Skeletal muscle cell (primary cell): Measurements from ENCODE around the gene SDCBP2.
A peak's percentile ranks its signal among the peaks of the same experiment; 100 is the strongest.

Experiments used
- DNase-seq: peaks from one replicate; pipeline ENCODE4 v3.0.0-alpha.2; 2010; ENCODE audit warnings: low read depth
- H3K4me3 ChIP-seq: 2 replicates; pipeline ENCODE4 v1.5.1; 2011; ENCODE audit warnings: low read depth, mild to moderate bottlenecking, control low read depth, low read length, moderate library complexity

The SDCBP2 gene

DNA sequence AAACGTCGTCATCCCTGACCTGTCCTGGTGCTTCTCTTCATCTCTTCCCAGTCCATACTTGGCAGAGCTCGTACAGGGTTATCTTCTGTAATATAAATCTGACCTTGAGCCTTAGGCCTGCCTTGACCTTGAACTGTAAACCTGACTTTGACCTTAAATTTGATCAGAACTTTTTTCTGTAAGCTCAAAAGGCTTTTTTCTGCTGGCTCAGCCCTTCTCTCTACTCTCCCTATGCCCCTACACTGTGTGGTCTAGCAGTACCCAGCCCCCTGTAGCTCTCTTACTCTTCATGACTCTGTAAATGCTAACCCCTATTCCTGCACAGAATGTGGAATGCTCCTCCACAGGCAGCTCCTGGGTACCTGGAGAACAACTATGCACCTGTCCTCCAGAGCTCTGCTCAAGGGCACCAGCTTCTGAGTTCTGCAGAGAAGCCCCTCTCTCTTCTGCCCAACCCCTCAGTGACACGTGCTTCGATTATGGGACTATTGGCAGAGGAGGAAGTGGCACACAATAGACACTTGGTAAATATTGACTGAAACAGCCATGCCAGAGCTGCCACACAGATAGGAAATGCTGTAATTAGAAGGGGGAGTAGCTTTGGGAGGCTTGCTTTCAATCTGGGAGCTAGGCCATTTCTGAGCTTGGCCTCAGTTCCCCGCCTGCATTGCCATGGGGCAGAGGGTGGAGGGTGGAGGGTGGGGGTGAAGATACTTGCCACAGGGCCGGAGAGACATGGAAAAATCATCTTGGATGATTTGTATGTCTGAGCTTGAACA, 47.5 kb downstream of the SDCBP2 start:
- DNase-seq, result no peak

GRCh38 chr20:1280195-1281102, 48.5 kb downstream of the SDCBP2 start:
- H3K4me3 ChIP-seq, result no peak overlapping the region
- DNase-seq, result no peak

More for the DNA sequence above, 47.5 kb downstream of the SDCBP2 start:
- no peak overlapping the region for H3K4me3 ChIP-seq

- no peak overlapping the region for H3K4me3 ChIP-seq
Measured at GRCh38 chr20:1278993-1279392, 49.9 kb downstream of the SDCBP2 start.

DNA sequence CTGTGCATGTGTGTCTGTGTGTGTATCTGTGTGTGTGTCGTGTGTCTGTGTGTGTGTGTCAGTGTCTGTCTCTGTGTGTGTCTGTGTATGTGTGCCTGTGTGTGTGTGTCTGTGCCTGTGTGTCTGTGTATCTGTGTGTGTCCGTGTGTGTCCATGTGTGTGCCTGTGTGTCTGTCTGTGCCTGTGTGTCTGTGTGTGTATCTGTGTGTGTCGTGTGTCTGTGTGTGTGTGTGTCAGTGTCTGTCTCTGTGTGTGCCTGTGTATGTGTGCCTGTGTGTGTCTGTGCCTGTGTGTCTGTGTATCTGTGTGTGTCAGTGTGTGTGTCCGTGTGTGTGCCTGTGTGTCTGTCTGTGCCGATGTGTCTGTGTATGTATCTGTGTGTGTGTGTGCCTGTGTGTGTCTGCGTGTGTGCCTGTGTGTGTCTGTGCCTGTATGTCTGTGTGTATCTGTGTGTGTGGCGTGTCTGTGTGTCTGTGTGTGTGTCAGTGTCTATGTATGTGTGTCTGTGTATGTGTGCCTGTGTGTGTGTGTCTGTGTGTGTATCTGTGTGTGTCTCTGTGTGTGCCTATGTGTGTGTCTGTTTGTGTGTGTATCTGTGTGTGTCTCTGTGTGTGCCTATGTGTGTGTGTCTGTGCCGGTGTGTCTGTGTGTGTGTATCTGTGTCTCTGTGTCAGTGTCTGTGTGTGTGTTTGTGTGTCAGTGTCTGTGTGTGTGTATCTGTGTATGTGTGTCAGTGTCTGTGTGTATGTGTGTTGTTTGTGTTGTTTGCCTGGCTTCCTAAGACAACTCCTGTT, 51.2 kb downstream of the SDCBP2 start:
- no peak overlapping the region for H3K4me3 ChIP-seq
- DNase-seq, result no peak

More at GRCh38 chr20:1278993-1279392, 49.9 kb downstream of the SDCBP2 start:
- no peak for DNase-seq

- DNase-seq, result no peak
- H3K4me3 ChIP-seq, result no peak overlapping the region
Measured at GRCh38 chr20:1275919-1276318, 53.0 kb downstream of the SDCBP2 start.

- DNase-seq, result no peak
- no peak overlapping the region for H3K4me3 ChIP-seq
Measured at GRCh38 chr20:1274485-1275311, 54.2 kb downstream of the SDCBP2 start.

DNA sequence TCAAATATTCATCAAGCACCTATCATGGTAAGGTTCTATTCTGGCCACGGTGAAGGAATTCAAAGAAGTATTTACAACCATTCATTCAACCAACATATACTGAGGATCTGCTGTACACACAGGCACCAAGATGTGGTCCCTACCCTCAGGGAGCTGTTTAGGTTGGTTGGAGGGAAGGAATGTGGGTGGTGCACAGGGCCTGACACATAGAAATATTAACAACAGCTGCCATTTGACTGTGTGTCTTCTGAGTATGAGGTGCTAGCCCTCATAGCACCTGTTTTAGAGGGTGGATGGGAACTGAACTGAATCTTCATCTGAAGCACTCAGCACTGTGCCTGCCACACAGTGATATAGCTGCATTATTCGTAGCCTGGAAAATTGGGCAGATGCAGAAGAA, 55.6 kb downstream of the SDCBP2 start:
- no peak overlapping the region for H3K4me3 ChIP-seq
- no peak for DNase-seq

GRCh38 chr20:1272368-1273100, 56.4 kb downstream of the SDCBP2 start:
- DNase-seq, result no peak
- no peak overlapping the region for H3K4me3 ChIP-seq

DNA sequence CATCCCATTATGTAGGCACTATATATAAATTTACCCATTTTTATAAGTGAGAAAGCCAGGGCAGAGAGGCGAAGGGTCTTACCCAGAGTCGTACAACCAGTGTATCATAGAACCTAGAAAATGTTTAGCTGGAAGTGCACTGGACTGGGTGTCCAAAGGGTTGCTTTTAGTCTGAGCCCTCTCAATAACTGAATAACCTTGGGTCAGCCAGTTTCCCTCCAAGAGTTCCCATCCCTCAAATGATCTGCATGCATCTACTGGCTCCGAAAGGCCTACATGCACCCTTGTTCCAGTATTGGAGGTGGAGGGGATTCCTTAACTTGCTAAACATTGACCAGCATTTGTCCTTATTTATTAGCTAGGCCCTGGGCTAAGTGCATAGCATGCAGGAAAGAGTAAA, 59.1 kb downstream of the SDCBP2 start:
- H3K4me3 ChIP-seq, result no peak overlapping the region
- no peak for DNase-seq

GRCh38 chr20:1269235-1269634, 59.7 kb downstream of the SDCBP2 start:
- no peak overlapping the region for H3K4me3 ChIP-seq
- no peak for DNase-seq

DNA sequence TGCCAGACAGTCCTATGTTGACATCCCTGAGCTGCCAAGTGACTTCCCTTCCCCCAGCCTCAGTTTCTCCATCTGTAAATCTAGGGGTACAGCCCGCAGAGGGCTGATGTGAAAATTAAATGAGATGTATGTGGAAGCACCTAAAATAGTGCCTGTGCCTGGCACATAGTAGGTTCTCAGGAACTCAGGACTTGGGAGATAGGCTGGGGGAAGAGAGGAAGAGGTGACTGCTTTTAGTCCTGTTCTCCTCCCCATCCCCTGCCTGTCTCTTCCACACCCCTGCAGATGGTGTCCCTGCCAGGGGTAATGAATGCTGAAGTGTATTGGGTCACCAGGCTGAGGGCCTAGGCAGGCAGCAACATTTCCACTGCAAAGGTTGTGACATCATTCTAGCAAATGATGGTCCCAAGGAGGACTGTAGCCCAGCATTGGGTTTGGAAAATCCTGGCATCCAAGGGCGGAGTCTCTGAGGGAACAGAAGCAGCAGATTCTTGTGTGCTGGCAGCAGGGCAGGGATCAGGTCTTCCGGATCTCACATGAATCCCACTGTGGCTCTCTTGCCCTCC, 61.0 kb downstream of the SDCBP2 start:
- no peak overlapping the region for H3K4me3 ChIP-seq
- no peak for DNase-seq

- DNase-seq, result no peak
Measured at GRCh38 chr20:1267161-1267560, 61.8 kb downstream of the SDCBP2 start.

GRCh38 chr20:1266167-1266973, 62.6 kb downstream of the SDCBP2 start, which contains the start of gene SNPH:
Gene SNPH (plus strand): TSS chr20:1266294. CDS start chr20:1296240, 29,946 bp downstream.
- DNase-seq, result peak; percentile 46
- H3K4me3 ChIP-seq, result peak within 1 kb of the TSS; percentile 66

More at GRCh38 chr20:1267161-1267560, 61.8 kb downstream of the SDCBP2 start:
- H3K4me3 ChIP-seq, result peak overlapping the region; percentile 66

DNA sequence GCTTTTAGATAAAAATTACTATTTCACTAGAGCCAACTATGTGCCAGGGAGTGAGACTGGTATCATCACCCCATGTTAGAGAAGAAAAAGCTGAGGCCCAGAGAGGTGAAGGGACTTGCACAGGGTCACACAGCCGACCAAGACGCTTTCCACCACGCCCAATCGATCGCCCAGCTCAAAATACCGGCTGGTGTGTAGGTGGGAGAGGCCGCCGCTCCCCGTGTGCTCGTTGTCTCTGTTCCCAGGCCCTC, 63.1 kb downstream of the SDCBP2 start:
- H3K4me3 ChIP-seq, result peak overlapping the region; percentile 66
- no peak for DNase-seq

GRCh38 chr20:1265226-1265915, 63.6 kb downstream of the SDCBP2 start:
- DNase-seq, result no peak
- peak overlapping the region; percentile 66 for H3K4me3 ChIP-seq

DNA sequence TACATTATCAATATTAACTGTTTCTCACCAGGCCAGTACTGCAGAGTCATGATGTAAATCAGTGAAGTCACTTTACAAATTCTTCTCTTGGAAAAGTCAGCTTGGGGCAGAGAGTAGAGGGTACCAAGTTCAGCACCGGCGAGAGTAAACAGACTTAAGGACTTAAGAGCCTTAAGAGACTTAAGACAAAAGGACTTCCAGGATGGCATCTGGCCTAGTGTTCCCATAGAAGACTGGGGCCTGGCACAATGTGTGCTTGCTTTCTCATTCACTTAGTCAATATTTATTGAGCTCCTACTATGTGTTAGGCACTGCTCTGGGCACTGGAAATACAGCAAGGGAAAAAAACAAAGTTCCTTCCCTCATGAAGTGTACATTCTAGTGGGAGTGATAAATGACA, 64.2 kb downstream of the SDCBP2 start:
- no peak for DNase-seq
- H3K4me3 ChIP-seq, result no peak overlapping the region

DNA sequence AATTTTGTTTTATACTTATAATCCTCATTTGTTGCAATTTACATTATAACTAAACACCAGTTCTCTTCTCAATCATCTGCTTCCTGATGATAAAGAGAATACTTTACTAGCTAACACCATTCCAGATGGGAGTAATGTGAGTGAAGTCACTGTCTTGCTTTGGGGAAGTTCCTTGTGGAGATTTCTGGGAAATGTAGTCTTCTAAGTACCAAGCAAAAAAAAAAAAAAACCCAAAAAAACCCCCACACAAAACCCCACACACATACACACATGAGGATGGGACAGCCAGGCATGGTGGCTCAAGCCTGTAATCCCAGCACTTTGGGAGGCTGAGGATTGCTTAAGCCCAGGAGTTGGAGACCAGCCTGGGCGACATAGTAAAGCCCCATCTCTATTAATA, 65.1 kb downstream of the SDCBP2 start:
- H3K4me3 ChIP-seq, result no peak overlapping the region
- no peak for DNase-seq
